OCI-LY1 (cell line): ENCODE measurements around the gene FRY.

Experiments used
- CTCF ChIP-seq: fragments of 200-600 bp; sonication (generic), shearing (Covaris generic); IDR thresholded peaks from 2 replicates; pipeline ENCODE4 v1.5.1; 2017; ENCODE audit warnings: mild to moderate bottlenecking, antibody characterized with exemption, low read length, moderate library complexity, mixed read lengths
- EZH2 ChIP-seq: fragments of 200-600 bp; sonication (generic), shearing (Covaris generic); IDR thresholded peaks from 2 replicates; pipeline ENCODE4 v1.8.0; 2017; ENCODE audit warnings: borderline replicate concordance, mixed run types, mild to moderate bottlenecking, antibody characterized with exemption, low read length, moderate library complexity, mixed read lengths

GRCh38 chr13:32175943-32176342 is 144.4 kb downstream of the FRY start:
- no peak for TF ChIP-seq EZH2
- no peak for TF ChIP-seq CTCF
